HepG2 (cell line): ENCODE measurements around the gene PTGDS.

Experiments
- EZH2 ChIP-seq: conservative IDR thresholded peaks from 2 replicates; pipeline ENCODE4 v1.6.1; 2012; ENCODE audit warnings: mild to moderate bottlenecking, low read depth, low read length, moderate library complexity
- ZKSCAN5 ChIP-seq: sonication (generic); formaldehyde crosslinking; IDR thresholded peaks from 2 replicates; pipeline ENCODE4 v1.5.1; 2020; ENCODE audit warnings: mild to moderate bottlenecking, missing genetic modification reagents
- ZNF839 ChIP-seq: sonication (generic); formaldehyde crosslinking; IDR thresholded peaks from 2 replicates; pipeline ENCODE4 v1.4.0; 2020; ENCODE audit warnings: missing genetic modification reagents, mild to moderate bottlenecking, borderline replicate concordance

DNA sequence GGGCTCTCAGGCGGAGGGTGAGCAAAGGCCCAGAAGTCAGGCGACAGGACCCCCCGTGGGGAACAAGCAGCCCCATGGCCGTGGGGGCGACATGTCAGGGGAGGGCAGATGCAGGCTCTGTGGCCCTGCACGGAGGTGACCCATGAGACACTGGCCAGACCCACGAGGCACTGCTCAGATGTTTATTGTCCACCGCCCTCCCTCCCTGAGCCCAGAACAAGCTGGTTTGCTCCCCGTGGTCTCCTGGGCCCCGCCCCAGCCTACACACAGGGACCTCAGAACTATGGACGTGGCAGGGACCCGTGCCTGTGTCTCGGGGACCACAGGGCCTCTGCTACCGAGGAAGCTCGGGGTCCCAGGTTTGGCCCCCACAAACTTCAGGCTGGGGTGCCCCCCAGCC is 52.7 kb downstream of the PTGDS start:
- peak; percentile 6; the same call in 1 of the 2 replicates for TF ChIP-seq ZKSCAN5 (CRISPR knock-in tag)
- TF ChIP-seq ZNF839 (CRISPR knock-in tag): no peak
- TF ChIP-seq EZH2: no peak
